Progenitor cell of endocrine pancreas (in vitro differentiated cells): ENCODE results near the gene PHF19. TPM values are rescaled to one million over a fixed set of nuclear protein-coding genes. Genes with fewer than 3 reads are reported as not detected.

Experiments
- DNase-seq: peaks from one replicate; pipeline ENCODE4 v3.0.0; 2021; ENCODE audit warnings: low spot score; ENCODE audit not compliant: unreplicated experiment
- H3K27ac Mint-ChIP-seq: 2 replicates; pipeline ENCODE4 v1.8.0; 2021; ENCODE audit warnings: mild to moderate bottlenecking, moderate library complexity, mixed read lengths
- H3K27me3 Mint-ChIP-seq: 2 replicates; pipeline ENCODE4 v1.8.0; 2021; ENCODE audit warnings: mixed read lengths
- H3K36me3 Mint-ChIP-seq: 2 replicates; pipeline ENCODE4 v1.8.0; 2022; ENCODE audit warnings: mixed read lengths; ENCODE audit not compliant: insufficient read depth
- H3K4me1 Mint-ChIP-seq: 2 replicates; pipeline ENCODE4 v1.8.0; 2021; ENCODE audit warnings: low read depth, mixed read lengths
- H3K4me3 Mint-ChIP-seq: 2 replicates; pipeline ENCODE4 v1.8.0; 2021; ENCODE audit warnings: low read depth, mild to moderate bottlenecking, moderate library complexity, mixed read lengths
- H3K9me3 Mint-ChIP-seq: 2 replicates; pipeline ENCODE4 v1.8.0; 2021; ENCODE audit warnings: low read depth, mixed read lengths
- total RNA-seq: library from RNA; stranded (reverse); gene quantifications from 2 replicates; pipeline ENCODE4 v1.2.1, GENCODE V29; 2021
- TF ChIP-seq, protein P1 (sequence below): fragments of 200-600 bp; sonication (generic); IDR thresholded peaks from one replicate; pipeline ENCODE4 v1.5.0; 2021; ENCODE audit warnings: antibody characterized with exemption, mild to moderate bottlenecking; ENCODE audit not compliant: unreplicated experiment

The PHF19 gene
- total RNA-seq, 1 donor from 2014 or later: 27.2 TPM

DNA sequence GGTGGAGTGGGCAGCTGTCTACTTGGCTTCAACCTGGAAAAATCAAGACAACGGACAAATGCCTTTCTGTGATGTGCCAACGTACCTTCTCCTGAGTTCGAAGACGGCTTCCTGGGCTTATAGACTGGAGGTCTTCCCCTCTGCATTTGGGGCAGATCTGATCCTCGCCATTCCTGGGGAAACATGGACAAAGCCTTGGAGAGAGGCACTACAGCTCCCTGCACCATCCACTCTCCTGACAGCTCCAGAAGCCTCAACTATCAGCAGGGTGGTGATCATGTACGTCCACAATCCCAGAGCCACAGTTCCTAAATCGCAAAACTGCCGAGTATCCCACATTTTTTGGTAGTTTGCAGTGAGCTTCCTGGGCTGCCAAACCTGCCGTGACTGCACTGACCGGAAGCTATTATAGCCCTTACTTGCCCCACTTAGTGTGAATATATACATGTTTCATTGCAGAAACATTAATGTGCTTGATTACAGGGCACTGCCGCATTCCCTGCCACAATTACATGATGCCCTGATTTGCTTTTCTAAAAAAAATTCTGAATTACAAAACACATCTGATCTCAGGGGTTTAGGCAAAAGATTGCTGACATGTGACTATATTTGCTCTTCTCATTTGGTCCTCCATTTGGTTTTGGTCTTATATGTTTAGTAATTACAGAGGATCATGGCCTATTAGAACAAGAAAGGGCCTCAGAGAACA, 46.8 kb upstream of the PHF19 start:
- TF ChIP-seq, protein P1, sequence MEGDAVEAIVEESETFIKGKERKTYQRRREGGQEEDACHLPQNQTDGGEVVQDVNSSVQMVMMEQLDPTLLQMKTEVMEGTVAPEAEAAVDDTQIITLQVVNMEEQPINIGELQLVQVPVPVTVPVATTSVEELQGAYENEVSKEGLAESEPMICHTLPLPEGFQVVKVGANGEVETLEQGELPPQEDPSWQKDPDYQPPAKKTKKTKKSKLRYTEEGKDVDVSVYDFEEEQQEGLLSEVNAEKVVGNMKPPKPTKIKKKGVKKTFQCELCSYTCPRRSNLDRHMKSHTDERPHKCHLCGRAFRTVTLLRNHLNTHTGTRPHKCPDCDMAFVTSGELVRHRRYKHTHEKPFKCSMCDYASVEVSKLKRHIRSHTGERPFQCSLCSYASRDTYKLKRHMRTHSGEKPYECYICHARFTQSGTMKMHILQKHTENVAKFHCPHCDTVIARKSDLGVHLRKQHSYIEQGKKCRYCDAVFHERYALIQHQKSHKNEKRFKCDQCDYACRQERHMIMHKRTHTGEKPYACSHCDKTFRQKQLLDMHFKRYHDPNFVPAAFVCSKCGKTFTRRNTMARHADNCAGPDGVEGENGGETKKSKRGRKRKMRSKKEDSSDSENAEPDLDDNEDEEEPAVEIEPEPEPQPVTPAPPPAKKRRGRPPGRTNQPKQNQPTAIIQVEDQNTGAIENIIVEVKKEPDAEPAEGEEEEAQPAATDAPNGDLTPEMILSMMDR: no peak
- Mint-ChIP-seq H3K9me3 (no peaks in the 10 kb centered on the region), H3K4me3 (no peak overlapping the region), H3K27ac (no peak overlapping the region), H3K27me3 (peaks cover 11% of the 10 kb centered on the region), H3K36me3 (no peaks in the 10 kb centered on the region), H3K4me1 (peaks cover 17% of the 10 kb centered on the region)
- no peak for DNase-seq

DNA sequence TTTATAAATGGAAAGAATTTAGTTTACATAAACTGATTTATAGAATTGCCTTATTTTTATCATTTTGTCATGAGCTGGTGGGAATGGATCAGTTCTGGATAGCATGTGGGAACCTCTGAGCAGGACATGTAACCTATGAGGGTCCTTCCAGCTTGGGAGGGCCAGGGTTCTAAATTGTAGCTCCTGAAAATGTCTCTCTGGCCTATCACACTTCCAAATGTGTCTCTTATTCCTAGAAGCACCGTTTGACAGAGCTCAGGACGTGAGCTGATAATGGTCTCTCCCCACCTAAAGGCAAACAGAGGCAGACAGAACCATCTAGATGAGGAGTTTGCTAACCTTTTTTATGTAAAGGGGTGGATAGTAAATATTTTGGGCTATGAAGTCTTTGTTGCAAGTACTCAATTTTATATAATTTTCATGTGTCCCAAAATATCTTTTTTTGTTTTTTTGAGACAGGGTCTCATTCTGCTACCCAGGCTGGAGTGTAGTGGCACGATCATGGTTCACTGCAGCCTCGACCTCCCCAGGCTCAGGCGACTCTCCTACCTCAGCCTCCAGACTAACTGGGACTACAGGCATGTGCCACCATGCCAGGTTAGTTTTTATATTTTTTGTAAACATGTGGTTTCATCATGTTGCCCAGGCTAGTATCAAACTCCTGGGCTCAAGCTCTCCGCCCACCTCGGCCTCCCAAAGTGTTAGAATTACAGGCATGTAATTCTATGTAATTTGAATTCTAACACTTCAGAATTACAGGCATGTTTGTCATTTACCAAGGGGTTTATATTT, 45.6 kb upstream of the PHF19 start:
- no peak overlapping the region for H3K27ac Mint-ChIP-seq
- peaks cover 16% of the 10 kb centered on the region for H3K4me1 Mint-ChIP-seq
- TF ChIP-seq, protein P1: no peak
- H3K9me3 Mint-ChIP-seq: no peaks in the 10 kb centered on the region
- no peak for DNase-seq
- H3K36me3 Mint-ChIP-seq: no peaks in the 10 kb centered on the region
- peaks cover 2% of the 10 kb centered on the region for H3K27me3 Mint-ChIP-seq
- no peak overlapping the region for H3K4me3 Mint-ChIP-seq

DNA sequence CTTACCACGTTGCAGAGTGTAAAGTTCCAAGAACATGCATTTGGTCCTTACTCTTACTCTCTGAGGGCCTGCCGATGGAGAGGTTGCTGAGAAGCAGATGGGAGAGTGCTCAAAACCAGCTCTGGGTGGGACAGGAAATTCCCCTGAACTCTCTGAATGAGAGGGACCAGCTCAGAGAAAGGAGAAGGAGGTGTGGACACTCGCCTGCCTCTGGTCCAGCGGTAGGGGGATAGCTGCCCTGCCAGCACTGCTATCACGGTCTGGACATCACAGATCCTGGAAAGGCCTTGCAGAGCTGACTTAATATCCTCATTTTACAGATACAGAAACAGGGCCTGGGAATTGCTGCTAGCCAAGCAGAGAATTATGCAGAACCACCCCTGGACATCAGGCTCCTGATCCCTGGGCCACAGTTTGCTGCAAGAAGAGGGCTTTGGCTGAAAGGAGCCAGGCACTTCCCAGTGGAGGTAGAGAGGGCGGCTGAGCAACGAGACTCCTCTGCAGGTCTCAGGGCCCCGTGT, 44.7 kb upstream of the PHF19 start:
- H3K4me1 Mint-ChIP-seq: peaks cover 16% of the 10 kb centered on the region
- peak overlapping the region; percentile 58 for H3K27ac Mint-ChIP-seq
- peaks cover 2% of the 10 kb centered on the region for H3K36me3 Mint-ChIP-seq
- DNase-seq: no peak
- TF ChIP-seq, protein P1: no peak
- no peak overlapping the region for H3K4me3 Mint-ChIP-seq
- H3K27me3 Mint-ChIP-seq: no peaks in the 10 kb centered on the region
- H3K9me3 Mint-ChIP-seq: no peaks in the 10 kb centered on the region

DNA sequence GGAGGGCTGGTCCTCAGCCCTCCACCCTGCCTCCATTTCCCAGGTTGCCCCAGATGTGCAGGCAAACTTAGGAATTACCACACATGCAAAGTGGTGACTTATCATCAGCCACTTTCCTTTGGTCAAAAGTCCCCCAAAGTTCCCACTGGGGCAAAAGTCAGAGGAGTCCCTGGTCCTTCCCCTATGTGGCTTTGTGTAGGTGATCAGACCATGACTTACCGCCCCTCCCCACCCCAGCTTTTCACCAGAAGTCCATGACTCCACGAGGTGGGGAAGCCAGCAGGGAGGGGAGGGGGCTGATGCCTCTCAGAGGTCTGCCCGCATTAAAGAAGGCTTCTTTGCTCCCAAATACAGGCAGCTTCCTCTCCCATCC, 43.8 kb upstream of the PHF19 start:
- H3K27me3 Mint-ChIP-seq: no peaks in the 10 kb centered on the region
- DNase-seq: no peak
- H3K4me3 Mint-ChIP-seq: no peak overlapping the region
- H3K9me3 Mint-ChIP-seq: no peaks in the 10 kb centered on the region
- H3K36me3 Mint-ChIP-seq: peaks cover 3% of the 10 kb centered on the region
- peaks cover 16% of the 10 kb centered on the region for H3K4me1 Mint-ChIP-seq
- TF ChIP-seq, protein P1: no peak
- no peak overlapping the region for H3K27ac Mint-ChIP-seq

DNA sequence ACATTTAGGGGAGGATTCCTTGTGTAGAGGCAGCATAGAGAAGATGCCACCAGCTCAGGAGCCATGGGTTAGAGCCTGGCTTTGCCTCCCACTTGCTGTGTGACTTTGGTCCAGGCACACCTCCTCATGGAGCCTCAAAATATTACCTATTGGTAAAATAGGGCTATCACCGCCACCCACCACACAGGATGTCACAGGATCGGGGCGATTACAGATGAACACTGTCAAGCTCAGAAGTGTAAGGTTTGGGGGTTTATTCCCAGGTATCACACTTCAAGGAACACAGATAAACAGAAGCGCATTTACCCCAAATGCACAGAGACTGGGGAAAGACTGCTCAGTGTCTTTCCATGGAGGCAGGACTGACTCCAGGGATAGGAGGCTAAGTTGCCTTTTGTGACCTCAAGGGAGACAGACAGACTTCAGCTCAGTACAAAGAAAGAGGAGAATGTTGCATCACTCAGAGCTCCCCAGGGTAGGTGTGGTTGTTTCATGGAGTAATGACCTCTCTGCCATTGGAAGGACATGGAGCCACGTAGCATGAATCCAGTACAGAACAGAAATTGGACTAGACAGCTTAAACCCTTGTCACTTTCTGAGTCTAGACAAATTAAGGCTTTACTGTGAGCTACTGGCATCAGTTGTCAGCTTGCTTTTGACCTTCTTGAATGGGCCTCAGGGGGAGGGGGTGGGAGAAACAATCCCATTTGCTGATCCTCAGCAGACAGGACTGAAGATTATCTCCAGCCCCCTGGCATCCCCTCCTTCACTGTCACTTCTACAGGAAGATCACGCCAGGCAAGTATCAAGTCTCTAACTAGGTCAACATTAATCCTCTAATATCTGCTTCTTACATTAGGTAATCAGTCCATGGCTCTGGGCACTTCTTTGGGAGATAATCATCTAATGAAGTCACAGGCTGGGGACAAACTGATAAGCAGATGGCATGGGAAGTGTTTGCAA, 43.1 kb upstream of the PHF19 start:
- TF ChIP-seq, protein P1: no peak
- Mint-ChIP-seq H3K4me3 (no peak overlapping the region), H3K27me3 (no peaks in the 10 kb centered on the region), H3K27ac (no peak overlapping the region), H3K36me3 (peaks cover 3% of the 10 kb centered on the region), H3K9me3 (no peaks in the 10 kb centered on the region), H3K4me1 (peaks cover 16% of the 10 kb centered on the region)
- DNase-seq: no peak
